ENCODE results near the gene TLR5. TPM values are rescaled to one million over a fixed set of nuclear protein-coding genes. Genes with fewer than 3 reads are reported as not detected.

TLR5 gene
- total and polyA plus RNA-seq, 2 of the 4 experiments (the other 2 are of a cell fraction) = 0.09 to 0.18 TPM

GRCh38 chr1:223133306-223133823 lies 9.7 kb downstream of the TLR5 start:
- WGBS, 2 experiments (ENCODE audit: extremely low coverage in 2 of 2, insufficient read length in 1 of 2) = 61% methylated on average over 7 of the region's 15 CpGs; no CpG with 5 or more reads in 1 of the 2 experiments
- Histone ChIP-seq H2AK9ac (replicated peaks; ENCODE audit: low read depth, low read length, poor library complexity) (peak overlapping the region; percentile 46), H3K9me1 (ENCODE audit: insufficient read depth, low read length) (no peaks in the 10 kb centered on the region), H3K27ac (ENCODE audit: insufficient read depth, low read length) (no peak overlapping the region), H4K8ac (ENCODE audit: low read depth in 2 of 2, low read length in 2 of 2) (no peak overlapping the region), H3K4ac (ENCODE audit: low read depth, low read length) (no peak overlapping the region), H3K36me3 (ENCODE audit: control insufficient read depth, insufficient read depth, low read length) (no peaks in the 10 kb centered on the region), H3K9me3 (ENCODE audit: control insufficient read depth, insufficient read depth, low read length) (no peaks in the 10 kb centered on the region), H3K23ac (ENCODE audit: low read depth, low read length) (no peak overlapping the region), H2BK120ac (ENCODE audit: low read depth, low read length) (no peak overlapping the region), H4K20me1 (ENCODE audit: insufficient read depth, low read length) (no peaks in the 10 kb centered on the region), H3K4me3 (ENCODE audit: insufficient read depth, low read depth, low read length) (no peak overlapping the region), H3K56ac (ENCODE audit: extremely low read depth, insufficient read depth, low read length) (no peak overlapping the region), H3K14ac (replicated peaks; ENCODE audit: low read depth, low read length) (no peak overlapping the region), H2BK5ac (ENCODE audit: low read depth, low read length, poor library complexity, severe bottlenecking) (no peak overlapping the region), H3K9ac (ENCODE audit: low read depth, low read length) (no peak overlapping the region), H4K91ac (ENCODE audit: insufficient read depth, low read depth, low read length) (no peak overlapping the region), H2BK20ac (ENCODE audit: low read depth, low read length) (no peak overlapping the region), H3K4me1 (ENCODE audit: control insufficient read depth, insufficient read depth, low read length) (no peaks in the 10 kb centered on the region; the same call in 1 of the 2 replicates), H3K27me3 (ENCODE audit: control insufficient read depth, insufficient read depth, low read length) (peaks cover 36% of the 10 kb centered on the region), H4K5ac (ENCODE audit: low read depth, low read length) (no peak overlapping the region), H3K79me1 (ENCODE audit: low read depth in 1 of 2, low read length in 2 of 2) (no peaks in the 10 kb centered on the region), H2BK15ac (ENCODE audit: low read depth, low read length) (no peak overlapping the region), H2AFZ (replicated peaks; ENCODE audit: low read length, poor library complexity) (peak overlapping the region; percentile 75), H3K4me2 (ENCODE audit: low read depth, low read length) (peak overlapping the region; percentile 69; the same call in 1 of the 2 replicates), H2AK5ac (ENCODE audit: low read depth, low read length) (no peak overlapping the region), H3K18ac (ENCODE audit: low read depth, low read length) (no peak overlapping the region)
- no peak for TF ChIP-seq NFE2L2 (IDR thresholded peaks at IDR 0.05; ENCODE audit: low read depth, low read length)
- TF ChIP-seq MAZ (IDR thresholded peaks at IDR 0.05; ENCODE audit: borderline replicate concordance, low read depth, low read length) = no peak
- TF ChIP-seq RAD21 (IDR thresholded peaks at IDR 0.05; ENCODE audit: low read length) = no peak
- no peak for TF ChIP-seq SMC3 (IDR thresholded peaks at IDR 0.05; ENCODE audit: low read depth, low read length)
- no peak for TF ChIP-seq ELK1 (IDR thresholded peaks at IDR 0.05; ENCODE audit: borderline replicate concordance, low read depth, low read length)
- no peak for TF ChIP-seq RCOR1 (IDR thresholded peaks at IDR 0.05; ENCODE audit: insufficient replicate concordance, low read length)
- no peak for TF ChIP-seq BHLHE40 (IDR thresholded peaks at IDR 0.05; ENCODE audit: low read depth, low read length)
- no peak for TF ChIP-seq POLR2A (IDR thresholded peaks at IDR 0.05; ENCODE audit: low read depth, low read length)
- no peak for TF ChIP-seq MXI1 (IDR thresholded peaks at IDR 0.05; ENCODE audit: borderline replicate concordance, low read depth, low read length)
- no peak for TF ChIP-seq MAFK (IDR thresholded peaks at IDR 0.05; ENCODE audit: low read depth, low read length)
- no peak for TF ChIP-seq FOS (IDR thresholded peaks at IDR 0.05; ENCODE audit: low read depth, low read length)
- TF ChIP-seq CTCF (conservative IDR thresholded peaks at IDR 0.05; ENCODE audit: low read depth, low read length) = no peak
- no peak for TF ChIP-seq USF2 (IDR thresholded peaks at IDR 0.05; ENCODE audit: low read depth, low read length)
- TF ChIP-seq RFX5 (IDR thresholded peaks at IDR 0.05; ENCODE audit: low read depth, low read length) = no peak
- dilution Hi-C loops (cut with HindIII; ENCODE audit: low sequenced_read_pairs, unreplicated experiment) = no loop called here
- DNase-seq (no peak), ATAC-seq (ENCODE audit: low read depth) (peak; percentile 4)
- CTCF ChIA-PET = interaction anchor here (0.6 to 2.4 kb wide), 23 partner anchors 9 to 574 kb away, joined by 3 to 35 read pairs (median 3); partner anchors contain the start of genes SUSD4 and TLR5
- POLR2A ChIA-PET (ENCODE audit: unreplicated experiment) = no interaction called here
- intact Hi-C loops (cut with micrococcal nuclease) = loop anchor here (1.0 to 2.0 kb wide), 2 partner anchors 111 to 551 kb away; no protein-coding TSS in a partner anchor
- in situ Hi-C loops (cut with MboI; ENCODE audit: low sequenced_read_pairs) = no loop called here
- no TSS peak for BruUV-seq (replicated peaks)
